Measurements from ENCODE around the gene RNF130.
"Not testable (repeated sequence)": the region's sequence is repeated elsewhere in the genome, so short reads cannot be mapped to it uniquely, and the experiment has no call there.

RNF130 gene

GRCh38 chr5:179963375-179963774, 108.2 kb downstream of the RNF130 start:
- no peaks in the 10 kb centered on the region for H3K27me3 ChIP-seq (ENCODE audit: insufficient read depth, low read depth)
- no peak overlapping the region for H3K27ac ChIP-seq
- no peak overlapping the region for H2AFZ ChIP-seq (ENCODE audit: low read depth)
- H3K4me2 ChIP-seq = no peak overlapping the region
- H3K4me1 ChIP-seq (ENCODE audit: low read depth, poor library complexity, severe bottlenecking) = no peaks in the 10 kb centered on the region
- H4K20me1 ChIP-seq (ENCODE audit: insufficient read depth) = no peaks in the 10 kb centered on the region
- H3K79me2 ChIP-seq (ENCODE audit: insufficient read depth, low read depth) = no peaks in the 10 kb centered on the region
- no peak overlapping the region for H3K4me3 ChIP-seq (IDR thresholded peaks at IDR 0.05; ENCODE audit: insufficient read depth, low read depth, low read length)
- H3K9ac ChIP-seq = no peak overlapping the region
- TF ChIP-seq CTCF (conservative IDR thresholded peaks at IDR 0.05; ENCODE audit: low read depth, low read length) = no peak
- no peaks in the 10 kb centered on the region for H3K36me3 ChIP-seq (ENCODE audit: insufficient read depth)

GRCh38 chr5:179960204-179960831, 111.2 kb downstream of the RNF130 start:
- no peak overlapping the region for H3K27ac ChIP-seq
- no peaks in the 10 kb centered on the region for H3K27me3 ChIP-seq (ENCODE audit: insufficient read depth, low read depth)
- H3K79me2 ChIP-seq (ENCODE audit: insufficient read depth, low read depth) = no peaks in the 10 kb centered on the region
- no peak overlapping the region for H3K4me3 ChIP-seq (IDR thresholded peaks at IDR 0.05; ENCODE audit: insufficient read depth, low read depth, low read length)
- no peak overlapping the region for H3K4me2 ChIP-seq
- no peaks in the 10 kb centered on the region for H3K36me3 ChIP-seq (ENCODE audit: insufficient read depth)
- H4K20me1 ChIP-seq (ENCODE audit: insufficient read depth) = no peaks in the 10 kb centered on the region
- no peaks in the 10 kb centered on the region for H3K4me1 ChIP-seq (ENCODE audit: low read depth, poor library complexity, severe bottlenecking)
- H3K9ac ChIP-seq = no peak overlapping the region
- no peak overlapping the region for H2AFZ ChIP-seq (ENCODE audit: low read depth)
- TF ChIP-seq CTCF (conservative IDR thresholded peaks at IDR 0.05; ENCODE audit: low read depth, low read length) = no peak

- Histone ChIP-seq H3K27me3 (ENCODE audit: insufficient read depth, low read depth) (no peaks in the 10 kb centered on the region), H3K27ac (no peak overlapping the region), H4K20me1 (ENCODE audit: insufficient read depth) (no peaks in the 10 kb centered on the region), H3K4me1 (ENCODE audit: low read depth, poor library complexity, severe bottlenecking) (no peaks in the 10 kb centered on the region), H3K36me3 (ENCODE audit: insufficient read depth) (no peaks in the 10 kb centered on the region), H3K4me2 (no peak overlapping the region), H2AFZ (ENCODE audit: low read depth) (no peak overlapping the region), H3K9ac (no peak overlapping the region), H3K79me2 (ENCODE audit: insufficient read depth, low read depth) (no peaks in the 10 kb centered on the region), H3K4me3 (IDR thresholded peaks at IDR 0.05; ENCODE audit: insufficient read depth, low read depth, low read length) (no peak overlapping the region)
- TF ChIP-seq CTCF (conservative IDR thresholded peaks at IDR 0.05; ENCODE audit: low read depth, low read length) = no peak
These were observed 111.9 kb downstream of the RNF130 start for GRCh38 chr5:179959641-179960040.

- H3K9ac ChIP-seq; H3K4me3 ChIP-seq (IDR thresholded peaks at IDR 0.05; ENCODE audit: insufficient read depth, low read depth, low read length); H3K79me2 ChIP-seq (ENCODE audit: insufficient read depth, low read depth); H2AFZ ChIP-seq (ENCODE audit: low read depth); H3K4me1 ChIP-seq (ENCODE audit: low read depth, poor library complexity, severe bottlenecking); H4K20me1 ChIP-seq (ENCODE audit: insufficient read depth); H3K36me3 ChIP-seq (ENCODE audit: insufficient read depth); H3K27ac ChIP-seq; H3K27me3 ChIP-seq (ENCODE audit: insufficient read depth, low read depth); H3K4me2 ChIP-seq: not testable (repeated sequence)
These were observed 112.4 kb downstream of the RNF130 start for GRCh38 chr5:179959118-179959517.

GRCh38 chr5:179955630-179956029, 115.9 kb downstream of the RNF130 start:
- Histone ChIP-seq H3K79me2 (ENCODE audit: insufficient read depth, low read depth) (no peaks in the 10 kb centered on the region), H2AFZ (ENCODE audit: low read depth) (no peak overlapping the region), H3K4me1 (ENCODE audit: low read depth, poor library complexity, severe bottlenecking) (no peaks in the 10 kb centered on the region), H3K27ac (no peak overlapping the region), H3K9ac (no peak overlapping the region), H4K20me1 (ENCODE audit: insufficient read depth) (no peaks in the 10 kb centered on the region), H3K4me3 (IDR thresholded peaks at IDR 0.05; ENCODE audit: insufficient read depth, low read depth, low read length) (no peak overlapping the region), H3K36me3 (ENCODE audit: insufficient read depth) (no peaks in the 10 kb centered on the region), H3K4me2 (no peak overlapping the region), H3K27me3 (ENCODE audit: insufficient read depth, low read depth) (no peaks in the 10 kb centered on the region)
- no peak for TF ChIP-seq CTCF (conservative IDR thresholded peaks at IDR 0.05; ENCODE audit: low read depth, low read length)

Data from KMS-11 (cell line).